IPS-15b (cell line): ENCODE results near the gene TOP3B.

Experiments used
- H3K27me3 ChIP-seq: one replicate; pipeline ENCODE4 v1.6.1; 2013; ENCODE audit warnings: low read length; ENCODE audit not compliant: control insufficient read depth, insufficient read depth
- H3K36me3 ChIP-seq: one replicate; pipeline ENCODE4 v1.6.1; 2013; ENCODE audit warnings: low read length; ENCODE audit not compliant: control insufficient read depth, insufficient read depth
- H3K4me1 ChIP-seq: one replicate; pipeline ENCODE4 v1.6.1; 2013; ENCODE audit warnings: mild to moderate bottlenecking, low read length; ENCODE audit not compliant: control insufficient read depth, insufficient read depth
- H3K4me3 ChIP-seq: one replicate; pipeline ENCODE4 v1.5.1; 2013; ENCODE audit warnings: low read depth, low read length
- H3K9ac ChIP-seq: one replicate; pipeline ENCODE4 v1.6.1; 2013; ENCODE audit warnings: low read depth, mild to moderate bottlenecking, low read length
- H3K9me3 ChIP-seq: one replicate; pipeline ENCODE4 v1.6.1; 2013; ENCODE audit warnings: mild to moderate bottlenecking, low read length; ENCODE audit not compliant: control insufficient read depth, insufficient read depth

Gene TOP3B

GRCh38 chr22:21936151-21936775 is 46.3 kb downstream of the TOP3B start:
- no peaks in the 10 kb centered on the region for H3K27me3 ChIP-seq
- no peaks in the 10 kb centered on the region for H3K4me1 ChIP-seq
- H3K36me3 ChIP-seq, result peaks cover 3% of the 10 kb centered on the region
- H3K4me3 ChIP-seq, result no peak overlapping the region
- no peak overlapping the region for H3K9ac ChIP-seq
- no peaks in the 10 kb centered on the region for H3K9me3 ChIP-seq

DNA sequence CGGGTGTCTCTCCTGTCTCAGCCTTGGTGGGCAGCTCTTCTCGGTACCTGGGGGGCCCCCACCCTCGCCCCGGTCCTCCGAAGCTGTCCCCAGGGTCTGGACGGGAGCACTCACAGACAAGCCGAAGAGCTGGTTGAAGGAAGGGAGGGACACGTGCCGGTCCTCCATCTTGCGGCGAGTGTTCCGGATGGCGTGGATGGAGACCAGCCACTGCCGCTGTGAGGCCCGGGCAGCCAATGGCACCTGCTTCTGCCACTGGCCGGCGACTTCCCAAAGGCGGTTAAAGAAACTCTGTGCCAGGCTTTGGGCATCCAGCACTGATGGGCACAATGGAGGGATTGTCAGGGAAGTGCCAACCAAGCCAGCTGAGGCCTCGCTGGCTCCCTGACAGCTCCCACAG is 48.7 kb downstream of the TOP3B start:
- H3K27me3 ChIP-seq, result no peaks in the 10 kb centered on the region
- peaks cover 11% of the 10 kb centered on the region for H3K36me3 ChIP-seq
- no peaks in the 10 kb centered on the region for H3K9me3 ChIP-seq
- no peak overlapping the region for H3K4me3 ChIP-seq
- no peak overlapping the region for H3K9ac ChIP-seq
- no peaks in the 10 kb centered on the region for H3K4me1 ChIP-seq

- no peaks in the 10 kb centered on the region for H3K27me3 ChIP-seq
- H3K4me1 ChIP-seq, result no peaks in the 10 kb centered on the region
- H3K4me3 ChIP-seq, result no peak overlapping the region
- no peaks in the 10 kb centered on the region for H3K9me3 ChIP-seq
- peaks cover 16% of the 10 kb centered on the region for H3K36me3 ChIP-seq
- H3K9ac ChIP-seq, result no peak overlapping the region
Measured at GRCh38 chr22:21933413-21933812, 49.2 kb downstream of the TOP3B start.

- Histone ChIP-seq H3K27me3 (no peaks in the 10 kb centered on the region), H3K9ac (no peak overlapping the region), H3K9me3 (no peaks in the 10 kb centered on the region), H3K4me1 (peaks cover 1% of the 10 kb centered on the region), H3K36me3 (peaks cover 17% of the 10 kb centered on the region), H3K4me3 (no peak overlapping the region)
Measured at GRCh38 chr22:21932347-21932746, 50.2 kb downstream of the TOP3B start.

DNA sequence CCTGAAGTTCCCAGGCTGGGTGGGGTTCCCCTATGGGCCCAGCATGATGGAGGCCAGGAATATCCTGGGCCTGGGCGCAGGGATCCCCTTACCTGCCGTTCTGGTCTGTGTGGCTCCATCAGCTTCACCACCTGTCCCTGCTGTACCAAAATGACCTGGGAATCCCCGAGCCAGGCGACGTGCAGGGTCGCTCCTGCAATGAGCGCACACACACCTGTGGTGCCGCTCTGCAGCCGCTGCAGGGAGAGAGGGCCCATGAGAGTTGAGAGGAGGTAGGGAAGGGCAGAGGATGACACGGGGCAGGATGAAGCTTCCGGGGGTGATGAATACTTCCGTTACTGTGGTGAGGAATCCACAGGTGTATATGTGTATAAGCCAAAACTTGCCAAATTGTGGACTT is 51.5 kb downstream of the TOP3B start:
- no peak overlapping the region for H3K4me3 ChIP-seq
- H3K9ac ChIP-seq, result no peak overlapping the region
- peaks cover 6% of the 10 kb centered on the region for H3K4me1 ChIP-seq
- H3K36me3 ChIP-seq, result peaks cover 18% of the 10 kb centered on the region
- no peaks in the 10 kb centered on the region for H3K9me3 ChIP-seq
- no peaks in the 10 kb centered on the region for H3K27me3 ChIP-seq

GRCh38 chr22:21929253-21929652 is 53.3 kb downstream of the TOP3B start:
- Histone ChIP-seq H3K9ac (no peak overlapping the region), H3K4me3 (no peak overlapping the region), H3K4me1 (peaks cover 11% of the 10 kb centered on the region), H3K27me3 (no peaks in the 10 kb centered on the region), H3K36me3 (peaks cover 18% of the 10 kb centered on the region), H3K9me3 (no peaks in the 10 kb centered on the region)

DNA sequence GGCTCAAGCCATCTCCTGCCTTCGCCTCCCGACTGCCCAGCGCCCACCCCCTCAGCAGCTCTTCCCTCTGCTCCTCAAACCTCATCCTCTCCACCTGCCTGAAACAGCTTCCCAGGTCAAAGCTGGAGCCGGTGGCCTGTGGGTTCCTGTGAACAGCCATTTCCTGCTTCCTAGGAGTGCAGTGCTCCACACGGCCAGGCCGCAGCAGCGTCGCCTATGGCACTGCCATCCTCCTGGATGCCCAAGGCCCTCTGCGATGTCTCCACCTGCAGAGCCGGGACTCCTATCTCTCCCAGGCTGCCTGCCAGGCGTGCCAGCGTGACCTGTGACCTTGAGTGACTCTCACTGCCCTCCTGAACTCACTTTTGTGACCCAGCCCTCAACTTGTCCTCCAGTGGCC is 54.5 kb downstream of the TOP3B start:
- Histone ChIP-seq H3K9me3 (no peaks in the 10 kb centered on the region), H3K4me3 (no peak overlapping the region), H3K9ac (no peak overlapping the region), H3K4me1 (peaks cover 11% of the 10 kb centered on the region), H3K27me3 (no peaks in the 10 kb centered on the region), H3K36me3 (peaks cover 18% of the 10 kb centered on the region)

DNA sequence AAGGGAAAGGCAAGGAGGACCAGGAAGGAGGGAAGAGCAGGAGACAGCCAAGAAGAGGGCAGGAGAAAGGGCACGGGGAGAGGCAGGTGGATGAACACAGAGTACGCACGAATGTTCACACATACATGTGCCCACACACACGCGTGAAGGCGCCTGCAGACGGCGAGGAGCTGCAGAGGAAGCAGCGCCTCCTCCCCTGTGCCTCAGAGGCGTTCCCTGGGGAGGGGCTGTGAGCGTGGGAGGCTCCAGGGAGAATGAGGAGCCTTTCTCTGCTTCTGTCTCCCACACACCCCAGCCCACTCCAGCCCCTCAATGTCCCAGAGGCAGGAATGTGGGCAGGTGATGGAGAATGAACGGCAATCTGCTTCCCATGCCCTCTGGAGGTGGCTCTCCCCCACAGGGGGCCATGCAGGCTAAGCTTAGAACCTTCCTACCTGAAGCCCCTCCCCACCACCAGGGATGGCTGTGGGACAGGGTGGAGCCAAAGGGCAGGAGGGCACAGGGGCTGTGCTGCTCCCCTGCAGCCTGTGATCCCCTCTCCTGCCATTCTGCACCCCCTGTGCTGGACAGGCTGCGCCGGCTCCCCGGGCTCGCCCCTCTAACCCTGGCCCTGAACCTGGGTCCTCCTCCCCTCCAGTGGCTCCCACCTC is 55.3 kb downstream of the TOP3B start:
- H3K4me1 ChIP-seq, result peaks cover 11% of the 10 kb centered on the region
- no peaks in the 10 kb centered on the region for H3K9me3 ChIP-seq
- no peaks in the 10 kb centered on the region for H3K27me3 ChIP-seq
- H3K4me3 ChIP-seq, result no peak overlapping the region
- H3K36me3 ChIP-seq, result peaks cover 15% of the 10 kb centered on the region
- peak overlapping the region; percentile 47 for H3K9ac ChIP-seq

- Histone ChIP-seq H3K4me3 (no peak overlapping the region), H3K27me3 (no peaks in the 10 kb centered on the region), H3K9me3 (no peaks in the 10 kb centered on the region), H3K36me3 (peaks cover 15% of the 10 kb centered on the region), H3K4me1 (peaks cover 16% of the 10 kb centered on the region), H3K9ac (no peak overlapping the region)
Measured at GRCh38 chr22:21926728-21927127, 55.9 kb downstream of the TOP3B start.

DNA sequence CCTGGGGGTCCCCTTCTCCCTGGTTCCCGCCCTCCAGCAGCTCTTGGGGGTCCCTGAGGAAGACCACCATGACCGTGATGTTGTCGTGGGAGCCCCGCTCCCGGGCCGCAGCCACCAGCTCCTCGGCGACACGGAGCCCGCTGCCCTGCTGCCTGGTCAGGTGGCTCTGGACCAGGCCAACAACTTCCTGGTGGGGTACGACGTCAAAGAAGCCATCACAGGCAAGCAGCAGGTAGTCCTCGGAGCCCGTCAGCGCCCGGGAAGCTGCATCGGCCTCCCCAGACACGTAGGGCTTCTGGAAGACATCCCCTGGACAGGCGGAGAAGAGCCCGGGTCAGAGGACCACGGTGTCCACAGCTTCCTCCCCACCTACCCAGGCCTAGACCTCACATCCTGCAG is 59.4 kb downstream of the TOP3B start:
- peaks cover 21% of the 10 kb centered on the region for H3K4me1 ChIP-seq
- H3K9me3 ChIP-seq, result no peaks in the 10 kb centered on the region
- no peaks in the 10 kb centered on the region for H3K27me3 ChIP-seq
- H3K9ac ChIP-seq, result no peak overlapping the region
- peaks cover 2% of the 10 kb centered on the region for H3K36me3 ChIP-seq
- no peak overlapping the region for H3K4me3 ChIP-seq

DNA sequence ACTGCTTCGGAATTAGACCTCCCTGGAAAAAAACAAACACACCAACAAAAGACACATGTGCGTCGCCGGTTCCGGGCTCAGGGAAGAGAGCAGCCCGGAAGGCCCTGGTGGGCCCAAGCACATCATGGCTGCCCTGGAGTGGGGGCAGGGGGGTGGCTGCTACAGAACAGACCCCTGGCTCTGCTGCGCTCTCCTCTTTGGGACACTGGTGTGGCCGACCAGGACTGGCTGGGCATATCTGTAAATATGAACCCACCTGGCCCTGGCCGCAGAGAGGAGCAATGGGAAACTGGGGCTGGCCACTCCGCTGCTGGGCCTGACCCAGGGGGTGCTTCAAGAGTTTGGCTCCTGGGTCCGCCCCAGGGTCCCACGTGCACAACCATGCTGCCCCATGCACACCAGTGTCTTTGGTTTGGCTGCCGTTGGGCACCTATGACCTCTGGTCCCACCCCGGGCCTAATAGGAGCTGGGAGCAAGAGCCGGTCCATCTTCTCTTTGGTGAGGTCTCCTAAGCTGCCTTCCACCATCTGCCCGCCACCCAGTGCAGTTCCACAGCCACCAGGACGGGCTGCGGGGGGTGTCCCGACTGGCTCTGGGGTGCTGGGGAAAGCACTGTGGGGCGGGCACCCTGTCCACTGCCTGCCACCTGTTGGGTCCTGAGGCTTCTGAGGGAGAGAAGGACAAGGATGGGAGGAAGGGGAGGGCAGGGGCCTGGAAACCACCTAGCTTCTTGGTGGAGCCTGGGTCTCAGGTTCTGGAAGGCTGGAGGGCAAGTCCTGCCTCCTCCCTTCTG is 60.0 kb downstream of the TOP3B start:
- Histone ChIP-seq H3K27me3 (no peaks in the 10 kb centered on the region), H3K36me3 (peaks cover 2% of the 10 kb centered on the region), H3K9me3 (no peaks in the 10 kb centered on the region), H3K4me1 (peaks cover 23% of the 10 kb centered on the region), H3K9ac (no peak overlapping the region), H3K4me3 (no peak overlapping the region)

DNA sequence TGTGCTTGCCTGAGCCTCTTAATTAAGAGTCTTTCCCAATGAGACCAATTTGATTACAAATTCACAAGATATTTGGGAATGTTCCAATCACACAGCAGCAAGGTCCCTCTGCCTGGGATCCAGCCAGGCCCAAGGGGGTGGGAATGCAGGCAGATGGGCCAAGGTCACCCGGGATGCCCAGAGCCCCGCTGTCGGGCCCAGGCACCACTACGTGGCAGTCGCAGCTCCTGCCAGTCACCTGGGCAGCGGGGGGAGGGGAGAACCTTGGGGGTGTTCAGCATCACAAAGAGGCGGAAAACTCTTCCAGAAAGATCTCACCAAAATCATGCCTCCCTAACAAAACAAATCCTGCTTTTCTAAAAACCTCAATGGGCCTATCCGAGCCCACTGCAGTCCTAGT is 60.9 kb downstream of the TOP3B start:
- no peak overlapping the region for H3K4me3 ChIP-seq
- no peaks in the 10 kb centered on the region for H3K36me3 ChIP-seq
- H3K27me3 ChIP-seq, result no peaks in the 10 kb centered on the region
- H3K9me3 ChIP-seq, result no peaks in the 10 kb centered on the region
- H3K9ac ChIP-seq, result peak overlapping the region; percentile 42
- peaks cover 22% of the 10 kb centered on the region for H3K4me1 ChIP-seq
